Endothelial cell of umbilical vein (primary cell): ENCODE data around the gene KREMEN1. TPM values are rescaled to one million over a fixed set of nuclear protein-coding genes. Genes with fewer than 3 reads are reported as not detected.

ENCODE experiments used
- BruUV-seq: library from RNA; stranded (reverse); fragments of 400-500 nt; replicated peaks from 2 replicates; lab custom pipeline; 2021; lab: Mats Ljungman, UMichigan
- CTCF ChIA-PET: fragments of 300-600, 350-600 bp; sonication (Branson Sonifier 250); formaldehyde crosslinking; loops from one replicate; lab custom pipeline; 2021; ENCODE audit warnings: antibody characterized with exemption, inconsistent platforms; lab: Charles Lee
- POLR2A ChIA-PET: fragments of 300-600, 350-600 bp; sonication (Branson Sonifier 250); formaldehyde crosslinking; loops from one replicate; lab custom pipeline; 2021; ENCODE audit warnings: antibody characterized with exemption, inconsistent platforms; lab: Charles Lee
- DNase-seq: peaks from one replicate; pipeline ENCODE4 v3.0.0-alpha.2; 2011; ENCODE audit warnings: low read depth, low spot score
- FAIRE-seq: peaks from 2 replicates; lab custom pipeline; 2011; peaks lifted over from hg19 to GRCh38; lab: Jason Lieb, UNC
- H2AFZ ChIP-seq: 2 replicates; pipeline ENCODE4 v1.6.0; 2012; ENCODE audit warnings: low read depth, low read length, control low read depth, inconsistent platforms
- H3K27ac ChIP-seq: 2 replicates; pipeline ENCODE4 v1.5.1; 2011; ENCODE audit warnings: low read depth, mild to moderate bottlenecking, control low read depth, low read length, moderate library complexity; ENCODE audit not compliant: insufficient read depth
- H3K27me3 ChIP-seq, 2 experiments: 2 replicates each; pipeline versions ENCODE4 v1.6.0 to v1.6.1; 2011; ENCODE audit warnings: low read length in 2 of 2, mixed read lengths in 1 of 2; ENCODE audit not compliant: control insufficient read depth in 2 of 2, insufficient read depth in 2 of 2
- H3K36me3 ChIP-seq, 2 experiments: 2 replicates in 1 of 2; 3 replicates in 1 of 2; pipeline ENCODE4 v1.5.1; 2011; ENCODE audit warnings: low read length in 2 of 2, mild to moderate bottlenecking in 1 of 2, moderate library complexity in 1 of 2; ENCODE audit not compliant: control insufficient read depth in 2 of 2, insufficient read depth in 2 of 2; ENCODE audit errors: extremely low read depth in 1 of 2
- H3K4me1 ChIP-seq: 3 replicates; pipeline ENCODE4 v1.5.1; 2011; ENCODE audit warnings: mild to moderate bottlenecking, low read length; ENCODE audit not compliant: control insufficient read depth, insufficient read depth; ENCODE audit errors: extremely low read depth
- H3K4me2 ChIP-seq: 2 replicates; pipeline ENCODE4 v1.6.1; 2011; ENCODE audit warnings: low read length, control low read depth, mixed read lengths; ENCODE audit not compliant: insufficient read depth
- H3K4me3 ChIP-seq, 3 experiments: fragments of 200-600 bp in 1 of 3; sonication (generic), shearing (Covaris generic) in 1 of 3; replicated peaks in 1 of 3; 2 replicates each; pipeline ENCODE4 v1.5.1; 2011 to 2016; ENCODE audit warnings: control low read depth in 3 of 3, low read length in 3 of 3, mild to moderate bottlenecking in 2 of 3, inconsistent platforms in 1 of 3, low read depth in 1 of 3, moderate library complexity in 1 of 3; ENCODE audit not compliant: insufficient read depth in 1 of 3
- H3K79me2 ChIP-seq: 2 replicates; pipeline ENCODE4 v1.6.0; 2012; ENCODE audit warnings: low read length, inconsistent platforms; ENCODE audit not compliant: control insufficient read depth, insufficient read depth
- H3K9ac ChIP-seq: replicated peaks from 2 replicates; pipeline ENCODE3; 2011; ENCODE audit warnings: low read length, control low read depth; ENCODE audit not compliant: insufficient read depth; ENCODE audit errors: extremely low read depth
- H3K9me1 ChIP-seq: replicated peaks from 3 replicates; pipeline ENCODE4 v1.6.0; 2011; ENCODE audit warnings: mild to moderate bottlenecking, low read length; ENCODE audit not compliant: control insufficient read depth, insufficient read depth; ENCODE audit errors: extremely low read depth
- H3K9me3 ChIP-seq: replicated peaks from 2 replicates; pipeline ENCODE4 v1.5.1; 2012; ENCODE audit warnings: low read length, inconsistent platforms; ENCODE audit not compliant: control insufficient read depth, insufficient read depth
- H4K20me1 ChIP-seq: replicated peaks from 2 replicates; pipeline ENCODE3; 2011; ENCODE audit warnings: mild to moderate bottlenecking, low read length; ENCODE audit not compliant: control insufficient read depth, insufficient read depth; ENCODE audit errors: extremely low read depth
- CTCF ChIP-seq, 2 donors: IDR thresholded peaks; 1 replicate in 1 of 2; 2 replicates in 1 of 2; pipeline ENCODE4 v1.5.1; 2011; ENCODE audit warnings: low read length in 2 of 2, mild to moderate bottlenecking in 2 of 2, moderate library complexity in 2 of 2, control low read depth in 1 of 2, inconsistent platforms in 1 of 2, low read depth in 1 of 2; ENCODE audit not compliant: insufficient read depth in 1 of 2; ENCODE audit errors: extremely low read depth in 1 of 2
- EZH2 ChIP-seq: IDR thresholded peaks from 2 replicates; pipeline ENCODE4 v1.6.1; 2012; ENCODE audit warnings: borderline replicate concordance, low read depth, mild to moderate bottlenecking, moderate library complexity, low read length, inconsistent platforms; ENCODE audit not compliant: severe bottlenecking
- FOS ChIP-seq: IDR thresholded peaks from 2 replicates; pipeline ENCODE4 v1.6.1; 2011; ENCODE audit warnings: mild to moderate bottlenecking, low read length, moderate library complexity, borderline replicate concordance; ENCODE audit not compliant: insufficient read depth
- GATA2 ChIP-seq: IDR thresholded peaks from 2 replicates; pipeline ENCODE4 v1.7.0; 2011; ENCODE audit warnings: low read depth, mild to moderate bottlenecking, moderate library complexity, mixed read lengths, low read length; ENCODE audit not compliant: insufficient read length, insufficient read depth
- JUN ChIP-seq: IDR thresholded peaks from 2 replicates; pipeline ENCODE4 v1.6.1; 2011; ENCODE audit warnings: borderline replicate concordance, low read depth; ENCODE audit not compliant: insufficient read length, insufficient read depth
- MAX ChIP-seq: IDR thresholded peaks from 2 replicates; pipeline ENCODE4 v1.6.1; 2011; ENCODE audit not compliant: insufficient read depth, insufficient read length
- MYC ChIP-seq: IDR thresholded peaks from one replicate; pipeline ENCODE4 v1.6.1; 2011; ENCODE audit warnings: mild to moderate bottlenecking, low read depth, low read length
- POLR2A ChIP-seq: IDR thresholded peaks from 2 replicates; pipeline ENCODE4 v1.6.1; 2012; ENCODE audit warnings: low read depth, mild to moderate bottlenecking, control low read depth, low read length
- POLR2AphosphoS5 ChIP-seq: IDR thresholded peaks from 2 replicates; pipeline ENCODE4 v1.6.1; 2012; ENCODE audit warnings: low read depth, mild to moderate bottlenecking, control low read depth, low read length, moderate library complexity; ENCODE audit not compliant: insufficient read depth
- dilution Hi-C: fragments of 300-500 bp; cut with MboI; formaldehyde crosslinking; loops from one replicate; pipeline ENCODE4 v1.15.0; 2019; ENCODE audit warnings: low sequenced_read_pairs; ENCODE audit not compliant: extremely low pct_ligation_motif_present
- intact Hi-C: fragments of 100-400 bp; cut with micrococcal nuclease; formaldehyde crosslinking; loops from one replicate; pipeline ENCODE4 v1.10.0; 2022
- polyA plus RNA-seq, 4 experiments: library from polyadenylated mRNA; depleted of rRNA in 3 of 4; stranded (reverse) in 3 of 4; unstranded in 1 of 4; fragments of >200 nt; gene quantifications; 2 replicates each; pipeline versions ENCODE4 v1.2.1 to v1.2.3, GENCODE V29; 2011 to 2012; ENCODE audit warnings: missing spikeins in 1 of 4
- total RNA-seq: library from RNA; stranded (reverse); gene quantifications from 2 replicates; pipeline ENCODE4 v1.2.3, GENCODE V29; 2021

KREMEN1 gene
- total and polyA plus RNA-seq, 2 donors (not counting 3 experiments of a cell fraction or from before 2014, with no cell fraction given), result 0.58 to 1.1 TPM

- Histone ChIP-seq H4K20me1 (no peaks in the 10 kb centered on the region), H3K4me3 (no peak overlapping the region), H3K36me3 (no peaks in the 10 kb centered on the region), H3K9ac (no peak overlapping the region), H3K9me1 (no peaks in the 10 kb centered on the region), H3K27ac (no peak overlapping the region), H3K4me1 (no peaks in the 10 kb centered on the region), H3K27me3 (peaks cover 12 to 16% of the 10 kb centered on the region in 2 experiments), H3K9me3 (no peaks in the 10 kb centered on the region), H2AFZ (no peak overlapping the region), H3K4me2 (no peak overlapping the region), H3K79me2 (no peaks in the 10 kb centered on the region)
- FAIRE-seq, result no peak
- no peak for TF ChIP-seq MYC
- no peak for TF ChIP-seq POLR2AphosphoS5
- no peak for TF ChIP-seq CTCF (IDR thresholded peaks at IDR 0.05; ENCODE audit: extremely low read depth in 1 of 2, insufficient read depth in 1 of 2, low read depth in 1 of 2, low read length in 2 of 2)
- no peak for TF ChIP-seq MAX
- TF ChIP-seq EZH2, result no peak
- no peak for TF ChIP-seq JUN
- TF ChIP-seq GATA2, result no peak
- no peak for TF ChIP-seq FOS
- TF ChIP-seq POLR2A, result no peak
- BruUV-seq, result no TSS peak
- no peak for DNase-seq
- intact Hi-C loops (no loop called here), dilution Hi-C loops (no loop called here)
- ChIA-PET CTCF (interaction anchor here (1.2 to 1.5 kb wide), 3 partner anchors 12 to 60 kb away, joined by 3 to 6 read pairs (median 4); no protein-coding TSS in a partner anchor), POLR2A (interaction anchor here (0.6 kb wide), 1 partner anchor 242 kb away, joined by 3 read pairs; no protein-coding TSS in a partner anchor)
These were observed 7.2 kb upstream of the KREMEN1 start for GRCh38 chr22:29065468-29066190.
